Measurements from ENCODE around the gene ERMAP. TPM values are rescaled to one million over a fixed set of nuclear protein-coding genes. Genes with fewer than 3 reads are reported as not detected.

The ERMAP gene
- total RNA-seq, 2 experiments from 2014 or later = 3.1 TPM

DNA sequence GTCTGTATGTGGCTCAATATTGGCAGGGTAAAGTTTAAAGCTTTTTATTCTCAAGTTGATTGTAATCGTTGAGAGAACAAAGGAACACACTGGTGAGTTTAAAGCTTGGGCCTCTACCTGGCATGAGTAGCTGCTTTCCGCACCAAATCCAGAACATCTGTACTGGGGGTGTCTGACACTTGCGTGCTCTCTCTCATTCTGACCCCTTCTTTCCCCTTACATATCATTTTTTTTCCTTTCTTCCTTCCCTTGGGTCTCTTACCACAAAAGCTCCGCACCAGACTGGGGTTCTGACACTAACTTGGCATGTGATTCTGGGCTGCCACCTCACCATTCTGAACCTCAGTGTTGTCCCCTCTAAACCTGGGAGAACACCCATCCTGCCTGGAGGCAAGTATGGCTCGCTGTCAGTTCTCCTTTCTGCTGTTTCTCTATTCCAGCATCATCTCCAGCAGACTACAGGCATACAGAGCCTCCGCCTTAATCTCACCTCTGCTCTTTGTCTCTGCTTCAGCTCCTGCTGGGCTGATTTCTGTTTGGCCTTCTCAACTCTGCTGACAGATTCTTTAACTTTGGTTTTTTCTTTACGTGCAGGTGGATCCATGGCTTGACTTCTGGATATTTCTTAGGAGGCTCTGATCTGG, 859 bp upstream of the ERMAP start:
- CTCF ChIA-PET = interaction anchor here (0.6 to 1.7 kb wide), 6 partner anchors 35 to 1534 kb away, joined by 3 to 7 read pairs (median 4); partner anchors contain the start of genes C1orf50 and P3H1
- intact Hi-C loops (cut with micrococcal nuclease) = loop anchor here (2.0 to 5.0 kb wide), 3 partner anchors 109 to 479 kb away; partner anchors contain the start of genes CCDC30 and FOXJ3
- no peaks in the 10 kb centered on the region for H3K27me3 Mint-ChIP-seq (ENCODE audit: low read depth)
- peak overlapping the region; percentile 76 for H3K4me3 Mint-ChIP-seq
- H3K9me3 Mint-ChIP-seq = no peaks in the 10 kb centered on the region
- H3K4me1 Mint-ChIP-seq (ENCODE audit: low read depth) = peaks cover 17% of the 10 kb centered on the region
- H3K27ac Mint-ChIP-seq = peak overlapping the region; percentile 77
- peak; percentile 40 for DNase-seq
- H3K36me3 Mint-ChIP-seq (ENCODE audit: low read depth) = peaks cover 4% of the 10 kb centered on the region

DNA sequence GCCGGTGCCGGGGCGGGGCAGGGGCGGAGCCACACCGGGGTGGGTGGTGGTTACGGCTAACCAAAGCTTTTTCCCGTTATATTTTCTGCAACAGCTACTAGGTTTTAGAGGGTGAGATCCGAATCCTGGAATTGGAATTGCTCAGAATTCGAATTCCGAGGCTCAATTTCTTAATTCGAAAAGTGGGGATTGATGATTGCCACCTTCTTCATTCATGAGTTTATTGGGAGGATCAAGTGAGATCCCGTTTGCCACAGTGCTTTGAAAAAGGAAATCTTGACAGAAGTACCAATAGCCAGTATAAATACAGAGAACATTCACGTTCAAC, 482 bp downstream of the ERMAP start:
- Mint-ChIP-seq H3K36me3 (ENCODE audit: low read depth) (peaks cover 4% of the 10 kb centered on the region), H3K4me3 (peak overlapping the region; percentile 76), H3K9me3 (no peaks in the 10 kb centered on the region), H3K27me3 (ENCODE audit: low read depth) (no peaks in the 10 kb centered on the region), H3K4me1 (ENCODE audit: low read depth) (peaks cover 17% of the 10 kb centered on the region), H3K27ac (no peak overlapping the region)
- CTCF ChIA-PET = interaction anchor here (0.6 to 1.5 kb wide), 2 partner anchors 17 to 29 kb away, joined by 3 read pairs; partner anchors contain the start of gene ZNF691
- intact Hi-C loops (cut with micrococcal nuclease) = loop anchor here (1.0 to 5.0 kb wide), 8 partner anchors 29 to 480 kb away; partner anchors contain the start of genes C1orf50, CCDC30, CFAP57 and EBNA1BP2
- DNase-seq = no peak

DNA sequence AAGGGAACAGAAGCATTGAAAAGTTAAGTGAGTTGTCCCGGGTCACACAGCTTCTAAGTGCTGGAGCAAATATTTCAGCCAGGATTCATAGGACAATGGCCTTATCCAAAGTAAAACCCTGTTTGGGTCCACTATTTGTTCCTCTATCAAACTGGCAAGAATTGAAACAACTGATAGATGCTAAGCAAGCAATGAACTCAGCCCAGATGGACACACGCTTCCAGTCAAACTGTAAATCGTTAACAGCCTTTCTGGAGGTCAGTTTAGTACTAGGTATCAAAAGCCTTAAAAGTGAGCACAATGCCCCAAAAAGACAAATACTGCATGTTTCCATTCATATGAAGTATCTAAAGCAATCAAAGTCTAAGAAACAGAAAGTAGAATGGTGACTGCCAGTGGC, 1.1 kb downstream of the ERMAP start:
- Mint-ChIP-seq H3K4me3 (peak overlapping the region; percentile 76), H3K27ac (no peak overlapping the region), H3K27me3 (ENCODE audit: low read depth) (no peaks in the 10 kb centered on the region), H3K4me1 (ENCODE audit: low read depth) (peaks cover 22% of the 10 kb centered on the region), H3K9me3 (no peaks in the 10 kb centered on the region), H3K36me3 (ENCODE audit: low read depth) (peaks cover 4% of the 10 kb centered on the region)
- no peak for DNase-seq
- CTCF ChIA-PET = interaction anchor here (0.6 to 1.5 kb wide), 2 partner anchors 17 to 29 kb away, joined by 3 read pairs; partner anchors contain the start of gene ZNF691
- intact Hi-C loops (cut with micrococcal nuclease) = loop anchor here (1.0 to 5.0 kb wide), 8 partner anchors 28 to 481 kb away; partner anchors contain the start of genes C1orf50, CCDC30, CFAP57 and EBNA1BP2

GRCh38 chr1:42820813-42821212, 3.9 kb downstream of the ERMAP start:
- intact Hi-C loops (cut with micrococcal nuclease) = no loop called here
- Mint-ChIP-seq H3K4me1 (ENCODE audit: low read depth) (peaks cover 27% of the 10 kb centered on the region), H3K27ac (no peak overlapping the region), H3K4me3 (no peak overlapping the region), H3K9me3 (no peaks in the 10 kb centered on the region), H3K27me3 (ENCODE audit: low read depth) (no peaks in the 10 kb centered on the region), H3K36me3 (ENCODE audit: low read depth) (peaks cover 2% of the 10 kb centered on the region)
- CTCF ChIA-PET = interaction anchor here (1.3 kb wide), 1 partner anchor 14 kb away, joined by 4 read pairs; no protein-coding TSS in a partner anchor
- no peak for DNase-seq

- no peaks in the 10 kb centered on the region for H3K36me3 Mint-ChIP-seq (ENCODE audit: low read depth)
- CTCF ChIA-PET = interaction anchor here (0.6 to 1.3 kb wide), 3 partner anchors 10 to 41 kb away, joined by 3 to 5 read pairs (median 4); no protein-coding TSS in a partner anchor
Measured at GRCh38 chr1:42821690-42822089, 4.8 kb downstream of the ERMAP start.

DNA sequence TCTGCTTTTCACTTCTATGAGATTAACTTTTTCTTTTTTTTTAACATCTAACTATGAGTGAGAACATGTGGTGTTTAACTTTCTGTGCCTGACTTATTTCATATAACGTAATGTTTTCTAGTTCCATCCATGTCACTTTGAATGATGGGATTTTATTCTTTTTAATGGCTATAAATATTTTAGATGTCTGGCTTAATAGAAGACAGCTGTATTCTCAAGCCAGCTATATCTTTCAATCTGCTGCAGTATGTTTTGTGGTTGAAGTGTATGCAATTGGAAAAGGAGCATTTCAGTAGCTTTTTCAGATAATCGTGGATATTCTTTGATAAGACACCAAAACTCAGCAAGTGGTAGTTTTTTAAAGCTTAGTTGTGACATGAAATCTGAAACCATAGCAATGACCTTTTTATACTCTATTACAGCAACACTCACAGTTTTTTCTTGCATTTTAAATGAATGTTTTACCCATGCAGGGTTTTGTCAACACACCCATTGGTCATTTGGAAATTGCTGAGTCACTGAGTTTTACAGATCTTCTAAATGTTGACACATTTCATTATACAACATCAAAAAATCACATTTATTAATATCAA, 6.0 kb downstream of the ERMAP start:
- DNase-seq = no peak
- Mint-ChIP-seq H3K27me3 (ENCODE audit: low read depth) (no peaks in the 10 kb centered on the region), H3K9me3 (no peaks in the 10 kb centered on the region), H3K4me1 (ENCODE audit: low read depth) (peaks cover 16% of the 10 kb centered on the region), H3K27ac (no peak overlapping the region), H3K4me3 (no peak overlapping the region), H3K36me3 (ENCODE audit: low read depth) (no peaks in the 10 kb centered on the region)
- CTCF ChIA-PET = interaction anchor here (0.6 kb wide), 1 partner anchor 456 kb away, joined by 4 read pairs; no protein-coding TSS in a partner anchor
- intact Hi-C loops (cut with micrococcal nuclease) = no loop called here

More at GRCh38 chr1:42821690-42822089, 4.8 kb downstream of the ERMAP start:
- Mint-ChIP-seq H3K27ac (no peak overlapping the region), H3K9me3 (no peaks in the 10 kb centered on the region), H3K4me3 (no peak overlapping the region), H3K4me1 (ENCODE audit: low read depth) (peaks cover 21% of the 10 kb centered on the region), H3K27me3 (ENCODE audit: low read depth) (no peaks in the 10 kb centered on the region)
- intact Hi-C loops (cut with micrococcal nuclease) = no loop called here
- DNase-seq = no peak

DNA sequence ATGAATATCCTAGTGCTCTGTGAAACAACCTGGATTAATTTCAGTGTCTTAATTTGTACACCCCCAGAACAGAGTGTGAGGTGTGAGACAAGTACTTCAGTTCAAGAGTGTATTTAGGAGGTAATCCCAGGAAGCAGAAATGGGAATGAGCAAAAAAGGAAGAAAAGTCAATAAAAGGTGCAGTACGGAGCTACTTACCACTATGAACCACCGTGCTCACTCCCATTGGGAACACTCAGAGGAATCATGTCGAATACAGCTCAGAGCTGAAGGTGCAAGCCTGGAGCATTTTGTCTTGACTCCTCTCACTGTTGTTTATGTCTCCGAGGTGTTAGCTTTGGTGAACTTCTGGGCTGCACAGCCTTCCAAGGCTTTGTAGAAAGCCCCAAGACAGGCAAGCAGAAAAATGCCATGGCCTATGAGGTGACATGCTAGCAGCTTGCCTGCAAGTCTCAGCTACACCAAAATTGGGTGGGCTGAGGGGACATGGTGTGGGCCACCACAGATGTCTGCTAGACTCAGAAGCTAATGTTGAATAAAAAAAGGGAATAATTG, 7.6 kb downstream of the ERMAP start:
- Mint-ChIP-seq H3K27ac (no peak overlapping the region), H3K36me3 (ENCODE audit: low read depth) (no peaks in the 10 kb centered on the region), H3K4me1 (ENCODE audit: low read depth) (peaks cover 13% of the 10 kb centered on the region), H3K4me3 (no peak overlapping the region), H3K27me3 (ENCODE audit: low read depth) (no peaks in the 10 kb centered on the region), H3K9me3 (no peaks in the 10 kb centered on the region)
- no peak for DNase-seq
- CTCF ChIA-PET = interaction anchor here (0.5 to 2.0 kb wide), 2 partner anchors 22 to 115 kb away, joined by 3 to 8 read pairs; partner anchors contain the start of gene ZNF691
- intact Hi-C loops (cut with micrococcal nuclease) = no loop called here

GRCh38 chr1:42825036-42825851, 8.3 kb downstream of the ERMAP start:
- intact Hi-C loops (cut with micrococcal nuclease) = no loop called here
- no peak overlapping the region for H3K4me3 Mint-ChIP-seq
- no peaks in the 10 kb centered on the region for H3K36me3 Mint-ChIP-seq (ENCODE audit: low read depth)
- no peak overlapping the region for H3K27ac Mint-ChIP-seq
- CTCF ChIA-PET = interaction anchor here (0.5 to 2.0 kb wide), 2 partner anchors 21 to 114 kb away, joined by 3 to 8 read pairs; partner anchors contain the start of gene ZNF691
- no peaks in the 10 kb centered on the region for H3K27me3 Mint-ChIP-seq (ENCODE audit: low read depth)
- DNase-seq = no peak
- no peaks in the 10 kb centered on the region for H3K9me3 Mint-ChIP-seq
- H3K4me1 Mint-ChIP-seq (ENCODE audit: low read depth) = peaks cover 13% of the 10 kb centered on the region

- intact Hi-C loops (cut with micrococcal nuclease) = no loop called here
- H3K27me3 Mint-ChIP-seq (ENCODE audit: low read depth) = no peaks in the 10 kb centered on the region
- no peaks in the 10 kb centered on the region for H3K4me1 Mint-ChIP-seq (ENCODE audit: low read depth)
Measured at GRCh38 chr1:42830631-42831030, 13.7 kb downstream of the ERMAP start.

GRCh38 chr1:42831273-42831672, 14.4 kb downstream of the ERMAP start:
- H3K4me3 Mint-ChIP-seq = no peak overlapping the region
- no peaks in the 10 kb centered on the region for H3K9me3 Mint-ChIP-seq
- H3K36me3 Mint-ChIP-seq (ENCODE audit: low read depth) = no peaks in the 10 kb centered on the region
- no peak for DNase-seq
- no peaks in the 10 kb centered on the region for H3K4me1 Mint-ChIP-seq (ENCODE audit: low read depth)
- H3K27me3 Mint-ChIP-seq (ENCODE audit: low read depth) = no peaks in the 10 kb centered on the region
- intact Hi-C loops (cut with micrococcal nuclease) = no loop called here
- H3K27ac Mint-ChIP-seq = no peak overlapping the region
- CTCF ChIA-PET = interaction anchor here (1.0 kb wide), 1 partner anchor 242 kb away, joined by 4 read pairs; no protein-coding TSS in a partner anchor

More at GRCh38 chr1:42830631-42831030, 13.7 kb downstream of the ERMAP start:
- no peak for DNase-seq
- CTCF ChIA-PET = interaction anchor here (1.0 kb wide), 2 partner anchors 16 to 243 kb away, joined by 3 to 4 read pairs; partner anchors contain the start of gene ZNF691
- Mint-ChIP-seq H3K36me3 (ENCODE audit: low read depth) (no peaks in the 10 kb centered on the region), H3K27ac (no peak overlapping the region), H3K4me3 (no peak overlapping the region), H3K9me3 (no peaks in the 10 kb centered on the region)

GRCh38 chr1:42832641-42833240, 15.8 kb downstream of the ERMAP start:
- CTCF ChIA-PET = interaction anchor here (0.7 kb wide), 1 partner anchor 86 kb away, joined by 3 read pairs; no protein-coding TSS in a partner anchor
- no peaks in the 10 kb centered on the region for H3K9me3 Mint-ChIP-seq
- intact Hi-C loops (cut with micrococcal nuclease) = no loop called here

More at GRCh38 chr1:42832641-42833240, 15.8 kb downstream of the ERMAP start:
- H3K36me3 Mint-ChIP-seq (ENCODE audit: low read depth) = no peaks in the 10 kb centered on the region
- H3K27me3 Mint-ChIP-seq (ENCODE audit: low read depth) = no peaks in the 10 kb centered on the region
- no peak overlapping the region for H3K4me3 Mint-ChIP-seq
- no peak overlapping the region for H3K27ac Mint-ChIP-seq
- no peaks in the 10 kb centered on the region for H3K4me1 Mint-ChIP-seq (ENCODE audit: low read depth)
- DNase-seq = no peak

Measured in activated naive CD4-positive, alpha-beta T cell treated with anti-CD3 and anti-CD28 coated beads for 36 hours (primary cell).